ENCODE results near the gene CCNF.

The CCNF gene

DNA sequence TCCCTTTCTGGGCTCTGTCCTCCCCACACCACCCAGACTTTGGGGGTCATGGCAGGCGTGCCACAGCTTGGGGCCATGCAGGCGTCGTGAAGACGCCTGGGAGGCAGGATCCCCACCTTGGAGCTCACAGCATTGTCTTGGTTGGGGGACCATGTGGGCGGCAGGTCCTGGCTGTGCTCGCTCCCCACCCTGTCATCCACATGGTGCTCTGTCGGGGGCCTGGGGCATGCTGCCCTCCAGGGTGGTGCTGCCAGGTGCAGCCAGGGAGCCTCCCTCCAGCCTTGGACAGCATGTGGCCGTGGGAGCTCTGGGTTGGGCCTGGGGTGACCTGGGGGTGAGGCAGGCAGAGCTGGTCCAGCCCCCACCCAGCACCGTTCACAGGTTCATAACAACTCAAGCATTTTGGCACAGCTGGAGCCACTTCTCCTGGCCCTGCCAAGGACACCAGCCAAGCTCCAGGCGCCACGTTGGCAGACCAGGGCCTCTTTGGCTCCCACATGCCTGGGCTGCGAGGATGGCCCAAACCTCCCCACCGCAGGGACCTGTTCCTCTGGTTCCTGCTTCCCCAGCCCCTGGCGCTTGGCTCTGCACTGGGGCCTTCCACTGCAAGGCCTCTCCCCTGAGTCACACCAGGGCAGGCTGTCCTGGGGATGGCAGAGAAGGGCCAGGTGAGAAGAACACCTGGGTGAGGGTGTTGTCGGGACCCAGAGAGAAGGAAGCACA, 69.4 kb downstream of the CCNF start:
- H3K27ac ChIP-seq, result no peak overlapping the region
- H3K4me2 ChIP-seq (ENCODE audit: low read length), result no peak overlapping the region
- H3K4me1 ChIP-seq, result no peaks in the 10 kb centered on the region
- H3K9me3 ChIP-seq (ENCODE audit: control insufficient read depth, low read length), result no peaks in the 10 kb centered on the region
- no peak overlapping the region for H3K4me3 ChIP-seq (ENCODE audit: low read depth, low read length)
- H2AFZ ChIP-seq, result no peak overlapping the region
- TF ChIP-seq, protein P1, sequence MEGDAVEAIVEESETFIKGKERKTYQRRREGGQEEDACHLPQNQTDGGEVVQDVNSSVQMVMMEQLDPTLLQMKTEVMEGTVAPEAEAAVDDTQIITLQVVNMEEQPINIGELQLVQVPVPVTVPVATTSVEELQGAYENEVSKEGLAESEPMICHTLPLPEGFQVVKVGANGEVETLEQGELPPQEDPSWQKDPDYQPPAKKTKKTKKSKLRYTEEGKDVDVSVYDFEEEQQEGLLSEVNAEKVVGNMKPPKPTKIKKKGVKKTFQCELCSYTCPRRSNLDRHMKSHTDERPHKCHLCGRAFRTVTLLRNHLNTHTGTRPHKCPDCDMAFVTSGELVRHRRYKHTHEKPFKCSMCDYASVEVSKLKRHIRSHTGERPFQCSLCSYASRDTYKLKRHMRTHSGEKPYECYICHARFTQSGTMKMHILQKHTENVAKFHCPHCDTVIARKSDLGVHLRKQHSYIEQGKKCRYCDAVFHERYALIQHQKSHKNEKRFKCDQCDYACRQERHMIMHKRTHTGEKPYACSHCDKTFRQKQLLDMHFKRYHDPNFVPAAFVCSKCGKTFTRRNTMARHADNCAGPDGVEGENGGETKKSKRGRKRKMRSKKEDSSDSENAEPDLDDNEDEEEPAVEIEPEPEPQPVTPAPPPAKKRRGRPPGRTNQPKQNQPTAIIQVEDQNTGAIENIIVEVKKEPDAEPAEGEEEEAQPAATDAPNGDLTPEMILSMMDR (IDR thresholded peaks at IDR 0.05), result no peak
- H3K79me2 ChIP-seq, result peaks cover 3% of the 10 kb centered on the region
- H3K36me3 ChIP-seq (ENCODE audit: control insufficient read depth, insufficient read depth, low read length), result no peaks in the 10 kb centered on the region
- no peak overlapping the region for H3K9ac ChIP-seq
- H3K27me3 ChIP-seq (ENCODE audit: control insufficient read depth, insufficient read depth, low read length), result no peaks in the 10 kb centered on the region

DNA sequence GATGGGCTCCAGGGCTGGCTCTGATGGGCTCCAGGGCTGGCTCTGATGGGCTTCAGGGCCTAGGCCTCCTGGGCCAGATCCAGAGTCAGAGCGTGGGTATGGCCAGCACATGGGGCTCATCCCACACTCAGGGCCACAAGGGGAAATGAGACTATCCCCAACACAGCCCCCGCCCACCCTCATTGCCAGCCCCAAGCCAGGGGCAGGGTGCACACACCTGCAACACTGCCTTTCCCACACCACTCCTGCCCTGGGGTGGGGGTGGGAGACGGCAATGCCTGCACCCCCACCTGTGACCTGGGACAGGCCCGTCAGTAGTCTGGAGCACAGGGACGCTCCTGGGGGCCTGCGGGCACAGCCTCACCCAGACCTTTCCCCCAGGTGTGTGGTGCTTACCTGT, 70.2 kb downstream of the CCNF start:
- Histone ChIP-seq H3K27me3 (ENCODE audit: control insufficient read depth, insufficient read depth, low read length) (no peaks in the 10 kb centered on the region), H3K36me3 (ENCODE audit: control insufficient read depth, insufficient read depth, low read length) (no peaks in the 10 kb centered on the region), H3K4me1 (no peaks in the 10 kb centered on the region), H3K4me2 (ENCODE audit: low read length) (no peak overlapping the region), H3K9ac (no peak overlapping the region), H3K79me2 (peaks cover 3% of the 10 kb centered on the region), H3K9me3 (ENCODE audit: control insufficient read depth, low read length) (no peaks in the 10 kb centered on the region), H3K4me3 (ENCODE audit: low read depth, low read length) (no peak overlapping the region), H3K27ac (no peak overlapping the region), H2AFZ (no peak overlapping the region)
- TF ChIP-seq, protein P1 (IDR thresholded peaks at IDR 0.05), result no peak

DNA sequence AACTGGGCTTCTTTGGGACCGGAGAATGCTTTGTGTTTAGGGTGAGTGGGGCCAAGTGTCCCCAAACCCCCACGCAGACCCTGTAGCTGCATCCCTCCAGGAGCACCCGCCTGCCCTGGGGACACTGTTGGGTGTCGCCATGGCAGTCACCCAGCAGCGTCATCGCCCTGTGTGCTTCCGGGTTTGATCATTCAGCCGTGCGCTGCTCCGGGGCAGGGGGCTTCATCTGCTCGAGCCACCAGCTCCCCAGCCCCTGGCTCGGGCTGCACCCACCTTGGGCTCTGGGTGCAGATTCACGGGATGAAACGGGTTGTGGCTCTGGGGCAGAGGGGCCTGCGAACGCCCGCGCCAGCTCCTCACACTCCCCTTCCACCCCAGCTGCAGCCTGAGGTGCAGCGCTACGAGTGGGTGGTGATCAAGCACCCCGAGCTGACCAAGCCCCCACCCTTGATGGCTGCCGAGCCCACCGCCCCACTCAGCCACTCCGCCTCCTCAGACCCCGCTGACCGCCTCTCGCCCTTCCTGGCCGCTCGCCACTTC, 70.7 kb downstream of the CCNF start:
- Histone ChIP-seq H3K36me3 (ENCODE audit: control insufficient read depth, insufficient read depth, low read length) (no peaks in the 10 kb centered on the region), H3K79me2 (peaks cover 3% of the 10 kb centered on the region), H2AFZ (no peak overlapping the region), H3K27ac (no peak overlapping the region), H3K4me2 (ENCODE audit: low read length) (no peak overlapping the region), H3K9me3 (ENCODE audit: control insufficient read depth, low read length) (no peaks in the 10 kb centered on the region), H3K9ac (no peak overlapping the region), H3K4me1 (no peaks in the 10 kb centered on the region), H3K4me3 (ENCODE audit: low read depth, low read length) (no peak overlapping the region), H3K27me3 (ENCODE audit: control insufficient read depth, insufficient read depth, low read length) (no peaks in the 10 kb centered on the region)
- TF ChIP-seq, protein P1 (IDR thresholded peaks at IDR 0.05), result no peak

DNA sequence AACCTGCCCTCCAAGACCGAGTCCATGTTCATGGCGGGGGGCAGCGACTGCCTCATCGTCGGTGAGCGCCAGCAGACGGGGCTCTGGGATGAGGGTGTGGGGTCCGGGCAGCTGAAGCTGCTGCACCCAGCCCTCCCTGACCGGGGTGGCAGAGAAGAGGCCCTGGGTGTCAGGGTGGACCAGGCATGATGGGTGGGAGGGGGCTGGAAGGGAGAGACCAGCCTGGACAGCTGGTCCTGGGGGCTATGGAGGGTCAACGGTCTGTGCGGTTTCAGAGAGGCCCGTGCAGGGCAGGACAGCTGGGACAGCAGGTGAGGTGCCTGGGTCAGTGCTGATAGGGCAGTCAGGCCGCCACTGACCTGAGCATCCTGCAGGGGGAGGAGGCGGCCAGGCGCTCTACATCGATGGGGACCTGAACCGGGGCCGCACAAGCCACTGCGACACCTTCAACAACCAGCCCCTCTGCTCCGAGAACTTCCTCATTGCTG, 71.2 kb downstream of the CCNF start:
- Histone ChIP-seq H3K9me3 (ENCODE audit: control insufficient read depth, low read length) (no peaks in the 10 kb centered on the region), H3K4me3 (ENCODE audit: low read depth, low read length) (no peak overlapping the region), H2AFZ (no peak overlapping the region), H3K36me3 (ENCODE audit: control insufficient read depth, insufficient read depth, low read length) (no peaks in the 10 kb centered on the region), H3K4me1 (no peaks in the 10 kb centered on the region), H3K27ac (no peak overlapping the region), H3K79me2 (peaks cover 3% of the 10 kb centered on the region), H3K27me3 (ENCODE audit: control insufficient read depth, insufficient read depth, low read length) (no peaks in the 10 kb centered on the region), H3K4me2 (ENCODE audit: low read length) (no peak overlapping the region), H3K9ac (no peak overlapping the region)
- TF ChIP-seq, protein P1 (IDR thresholded peaks at IDR 0.05), result no peak
